ENCODE results near the gene RABL6.
A peak's percentile ranks its signal among the peaks of the same experiment; 100 is the strongest.
"Not testable (repeated sequence)": the region's sequence is repeated elsewhere in the genome, so short reads cannot be mapped to it uniquely, and the experiment has no call there.

DNA sequence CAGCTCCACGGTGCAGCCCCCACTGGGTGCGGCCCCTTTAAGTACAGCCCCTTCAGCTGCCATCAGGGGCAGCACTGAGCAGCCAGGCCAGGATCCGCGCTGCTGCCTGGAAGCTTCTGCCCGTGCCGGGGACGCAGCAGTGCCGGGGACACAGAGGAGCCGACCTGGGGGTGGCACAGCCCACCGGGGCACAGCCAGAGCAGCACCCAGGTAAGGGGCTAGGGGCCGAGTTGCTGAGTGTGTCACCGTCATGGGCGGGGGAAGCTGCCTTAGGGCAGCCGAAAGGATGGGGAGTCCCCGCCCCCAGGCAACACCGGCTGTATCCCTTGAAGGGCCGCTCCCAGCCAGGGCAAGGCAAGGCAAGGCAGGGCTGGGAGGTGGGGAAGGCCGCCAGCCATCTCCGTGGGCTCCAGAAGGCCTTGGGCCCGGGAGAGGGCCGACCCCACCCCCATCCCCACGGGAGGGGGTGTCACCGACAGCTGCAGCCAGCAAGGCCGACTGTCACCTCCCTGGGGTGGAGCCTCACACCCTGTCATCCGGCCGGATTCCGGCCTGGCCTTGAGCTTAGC is 34.7 kb downstream of the RABL6 start, which contains the start of gene AJM1:
- TF ChIP-seq, protein P1, sequence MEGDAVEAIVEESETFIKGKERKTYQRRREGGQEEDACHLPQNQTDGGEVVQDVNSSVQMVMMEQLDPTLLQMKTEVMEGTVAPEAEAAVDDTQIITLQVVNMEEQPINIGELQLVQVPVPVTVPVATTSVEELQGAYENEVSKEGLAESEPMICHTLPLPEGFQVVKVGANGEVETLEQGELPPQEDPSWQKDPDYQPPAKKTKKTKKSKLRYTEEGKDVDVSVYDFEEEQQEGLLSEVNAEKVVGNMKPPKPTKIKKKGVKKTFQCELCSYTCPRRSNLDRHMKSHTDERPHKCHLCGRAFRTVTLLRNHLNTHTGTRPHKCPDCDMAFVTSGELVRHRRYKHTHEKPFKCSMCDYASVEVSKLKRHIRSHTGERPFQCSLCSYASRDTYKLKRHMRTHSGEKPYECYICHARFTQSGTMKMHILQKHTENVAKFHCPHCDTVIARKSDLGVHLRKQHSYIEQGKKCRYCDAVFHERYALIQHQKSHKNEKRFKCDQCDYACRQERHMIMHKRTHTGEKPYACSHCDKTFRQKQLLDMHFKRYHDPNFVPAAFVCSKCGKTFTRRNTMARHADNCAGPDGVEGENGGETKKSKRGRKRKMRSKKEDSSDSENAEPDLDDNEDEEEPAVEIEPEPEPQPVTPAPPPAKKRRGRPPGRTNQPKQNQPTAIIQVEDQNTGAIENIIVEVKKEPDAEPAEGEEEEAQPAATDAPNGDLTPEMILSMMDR (IDR thresholded peaks at IDR 0.05), result peak; percentile 68 to 94 (median 85)
- not testable (repeated sequence) for TF ChIP-seq POLR2A (IDR thresholded peaks at IDR 0.05)

All from uterus (tissue), 2 donors.